Heart left ventricle (tissue), 13 donors: Measurements from ENCODE around the gene DGUOK.

Experiments used
- POLR2A ChIP-seq, 2 donors: fragments of 450-650 bp; IDR thresholded peaks; one replicate each; pipeline ENCODE4 v1.6.1; 2017; ENCODE audit warnings: antibody characterized with exemption in 2 of 2, mild to moderate bottlenecking in 2 of 2, moderate library complexity in 2 of 2
- TF ChIP-seq, protein P1 (sequence below), 12 donors: fragments of 200-600 bp; sonication (generic) in 4 of 12; IDR thresholded peaks; one replicate each; pipeline versions ENCODE4 v1.5.0 to v1.8.0; 2018 to 2022; ENCODE audit warnings: antibody characterized with exemption in 12 of 12, mild to moderate bottlenecking in 5 of 12
- donor health status: ischemic (EF 13 %, LVEDD 7.1; RV severe dilation, severe dysfunction).
- donor health status: DM: no; HTN: yes; CAD: no.
- donor health status: DM: no; HTN: no; CAD: no.
- donor health status: ischemic (EF 25% LVEDD 6.9; RV normal size, moderate dysfunction).
- donor health status: ischemic (EF 25% LVEDD 5.7; RV mildly dilated, moderate dysfunction).
- donor health status: ischemic (EF 35%, LVEDD 5.7; RV mildly dilated, moderate dysfunction).
- donor health status: nonischemic (EF 11% LVEDD 7.7; RV severe dilation, severe dysfunction).
- donor health status: DM: yes; HTN: yes; CAD: no.
- donor health status: PGD.
- donor health status: ischemic (EF 29% LVEDD 5.4; RV normal size, mild dysfunction).
- donor health status: nonischemic (EF 23%, LVEDD 6.1; RV moderate dilation, normal function).

DNA sequence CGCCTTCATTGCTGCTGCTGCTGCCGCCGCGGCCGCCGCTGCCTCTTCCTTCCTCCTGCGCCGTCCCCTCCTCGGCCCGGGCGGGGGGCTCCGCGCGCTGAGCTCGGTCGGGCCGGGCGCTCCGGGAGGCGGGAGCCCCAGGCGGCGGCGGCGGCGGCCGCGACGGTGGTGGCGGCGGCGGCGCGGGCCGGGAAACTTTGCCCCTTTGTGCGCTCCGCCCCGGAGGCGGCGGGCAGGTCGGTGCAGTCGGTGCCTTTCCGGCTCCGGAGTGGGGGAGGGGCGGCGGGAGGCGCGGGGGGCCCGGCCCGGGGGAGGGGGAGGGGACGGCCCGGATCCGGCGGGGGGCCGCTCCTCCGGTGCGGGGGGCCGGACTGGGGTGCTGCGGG, 58.2 kb downstream of the DGUOK start:
- TF ChIP-seq, protein P1, sequence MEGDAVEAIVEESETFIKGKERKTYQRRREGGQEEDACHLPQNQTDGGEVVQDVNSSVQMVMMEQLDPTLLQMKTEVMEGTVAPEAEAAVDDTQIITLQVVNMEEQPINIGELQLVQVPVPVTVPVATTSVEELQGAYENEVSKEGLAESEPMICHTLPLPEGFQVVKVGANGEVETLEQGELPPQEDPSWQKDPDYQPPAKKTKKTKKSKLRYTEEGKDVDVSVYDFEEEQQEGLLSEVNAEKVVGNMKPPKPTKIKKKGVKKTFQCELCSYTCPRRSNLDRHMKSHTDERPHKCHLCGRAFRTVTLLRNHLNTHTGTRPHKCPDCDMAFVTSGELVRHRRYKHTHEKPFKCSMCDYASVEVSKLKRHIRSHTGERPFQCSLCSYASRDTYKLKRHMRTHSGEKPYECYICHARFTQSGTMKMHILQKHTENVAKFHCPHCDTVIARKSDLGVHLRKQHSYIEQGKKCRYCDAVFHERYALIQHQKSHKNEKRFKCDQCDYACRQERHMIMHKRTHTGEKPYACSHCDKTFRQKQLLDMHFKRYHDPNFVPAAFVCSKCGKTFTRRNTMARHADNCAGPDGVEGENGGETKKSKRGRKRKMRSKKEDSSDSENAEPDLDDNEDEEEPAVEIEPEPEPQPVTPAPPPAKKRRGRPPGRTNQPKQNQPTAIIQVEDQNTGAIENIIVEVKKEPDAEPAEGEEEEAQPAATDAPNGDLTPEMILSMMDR (IDR thresholded peaks at IDR 0.05): no peak
- no peak for TF ChIP-seq POLR2A (IDR thresholded peaks at IDR 0.05)
